Hematopoietic multipotent progenitor cell treated with erythropoietin and hydrocortisone succinate and interleukin-3 and kit ligand, for 17 days (in vitro differentiated cells): ENCODE measurements around the gene DNAH3.
"Not testable (repeated sequence)": the region's sequence is repeated elsewhere in the genome, so short reads cannot be mapped to it uniquely, and the experiment has no call there.

Experiments
- DNase-seq: peaks from one replicate; pipeline ENCODE4 v3.0.0-alpha.2; 2015; ENCODE audit warnings: low spot score

DNAH3 gene

GRCh38 chr16:21169249-21169981 is 18.8 kb upstream of the DNAH3 start:
- DNase-seq: no peak

- no peak for DNase-seq
Measured at GRCh38 chr16:21167929-21168602, 17.4 kb upstream of the DNAH3 start.

- no peak for DNase-seq
Measured at GRCh38 chr16:21167360-21167759, 16.7 kb upstream of the DNAH3 start.

GRCh38 chr16:21166561-21166961 is 15.9 kb upstream of the DNAH3 start:
- DNase-seq: no peak

- no peak for DNase-seq
Measured at GRCh38 chr16:21164521-21165168, 14.0 kb upstream of the DNAH3 start.

- no peak for DNase-seq
Measured at GRCh38 chr16:21163576-21163975, 12.9 kb upstream of the DNAH3 start.

GRCh38 chr16:21162661-21163151 is 12.1 kb upstream of the DNAH3 start:
- DNase-seq: no peak

GRCh38 chr16:21161211-21161610 is 10.6 kb upstream of the DNAH3 start:
- no peak for DNase-seq

GRCh38 chr16:21160276-21160675 is 9.6 kb upstream of the DNAH3 start:
- no peak for DNase-seq

GRCh38 chr16:21159281-21159951 is 8.8 kb upstream of the DNAH3 start:
- DNase-seq: no peak

GRCh38 chr16:21158208-21159110 is 7.8 kb upstream of the DNAH3 start, which contains the start of gene LDAF1:
LDAF1 (plus strand) TSS chr16:21158674; CDS start chr16:21161183, 2,509 bp downstream.
- peak; percentile 45 for DNase-seq

- DNase-seq: no peak
Measured at GRCh38 chr16:21157632-21158031, 7.0 kb upstream of the DNAH3 start.

- peak; percentile 41 for DNase-seq
Measured at GRCh38 chr16:21156767-21157467, 6.3 kb upstream of the DNAH3 start.

GRCh38 chr16:21156011-21156410 is 5.4 kb upstream of the DNAH3 start:
- not testable (repeated sequence) for DNase-seq

- not testable (repeated sequence) for DNase-seq
Measured at GRCh38 chr16:21153124-21153729, 2.6 kb upstream of the DNAH3 start.

GRCh38 chr16:21152160-21153030 is 1.7 kb upstream of the DNAH3 start:
- not testable (repeated sequence) for DNase-seq

GRCh38 chr16:21145738-21146137 is 4.9 kb downstream of the DNAH3 start:
- no peak for DNase-seq

GRCh38 chr16:21134053-21134452 is 16.6 kb downstream of the DNAH3 start:
- DNase-seq: no peak

- DNase-seq: no peak
Measured at GRCh38 chr16:21130811-21131210, 19.8 kb downstream of the DNAH3 start.
